Lower leg skin (tissue), 3 donors: Measurements from ENCODE around the gene TMEM222.

ENCODE experiments used
- CTCF ChIP-seq, 3 donors: fragments of 450-650 bp; IDR thresholded peaks; one replicate each; pipeline ENCODE4 v1.5.1; 2016; ENCODE audit warnings: antibody characterized with exemption in 3 of 3, mild to moderate bottlenecking in 3 of 3, moderate library complexity in 2 of 3
- POLR2A ChIP-seq, 2 donors: fragments of 450-650 bp; IDR thresholded peaks; one replicate each; pipeline ENCODE4 v1.6.1; 2016 to 2017; ENCODE audit warnings: antibody characterized with exemption in 2 of 2, mild to moderate bottlenecking in 1 of 2, moderate library complexity in 1 of 2

DNA sequence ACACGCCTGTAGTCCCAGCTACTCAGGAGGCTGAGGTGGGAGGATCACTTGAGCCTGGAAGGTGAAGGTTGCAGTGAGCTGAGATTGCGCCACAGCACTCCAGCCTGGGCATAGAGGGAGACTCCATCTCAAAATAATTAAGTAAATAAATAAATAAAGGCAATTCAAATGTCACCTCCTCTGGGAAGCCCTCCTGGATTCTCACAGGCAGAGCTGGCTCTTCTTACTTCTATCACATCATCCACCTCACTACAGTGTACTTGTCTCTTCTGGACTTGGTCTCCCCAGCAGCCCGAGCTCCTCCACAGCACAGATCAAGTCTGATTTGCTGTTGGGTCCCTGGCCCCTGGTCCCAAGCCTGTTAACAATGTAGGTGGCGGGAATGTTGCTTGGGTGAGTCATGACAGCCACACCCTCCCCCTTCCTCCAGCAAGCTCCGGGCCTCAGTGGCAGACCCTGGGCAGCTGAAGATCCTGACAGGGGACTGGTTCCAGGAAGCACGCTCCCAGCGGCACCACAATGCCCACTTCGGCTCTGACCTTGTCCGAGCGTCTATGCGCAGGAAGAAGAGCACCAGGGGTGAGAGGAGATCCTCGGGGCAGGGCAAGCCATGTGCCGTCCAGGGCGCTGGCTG lies 25.1 kb downstream of the TMEM222 start:
- TF ChIP-seq CTCF (IDR thresholded peaks at IDR 0.05) (no peak), POLR2A (IDR thresholded peaks at IDR 0.05) (no peak)
